CD4-positive, alpha-beta T cell (primary cell): ENCODE data around the gene SHROOM2. TPM values are rescaled to one million over a fixed set of nuclear protein-coding genes. Genes with fewer than 3 reads are reported as not detected.

Experiments
- ATAC-seq: fragments of 200-7000 bp; cut with Tn5 transposase; one replicate; pipeline ENCODE4 v1.10.0; 2022; ENCODE audit warnings: mild to moderate bottlenecking; ENCODE audit not compliant: poor library complexity
- CTCF ChIA-PET: fragments of 350-600 bp; sonication (Branson Sonifier 250); formaldehyde crosslinking; loops from one replicate; lab custom pipeline; 2021; ENCODE audit warnings: antibody characterized with exemption, inconsistent platforms; lab: Charles Lee
- POLR2A ChIA-PET: fragments of 350-600 bp; sonication (Branson Sonifier 250); formaldehyde crosslinking; loops from one replicate; lab custom pipeline; 2021; ENCODE audit warnings: antibody characterized with exemption, inconsistent platforms; lab: Charles Lee
- DNase-seq, 14 experiments: peaks; one replicate each; pipeline ENCODE4 v3.0.0-alpha.2; 2013 to 2020; ENCODE audit warnings: mixed read lengths in 2 of 14
- H3K27ac ChIP-seq, 2 donors: one replicate each; pipeline versions ENCODE4 v1.5.1 to v1.7.0; 2013; ENCODE audit warnings: low read length in 2 of 2, low read depth in 1 of 2, mild to moderate bottlenecking in 1 of 2
- H3K27me3 ChIP-seq, 2 experiments: 1 replicate in 1 of 2; 2 replicates in 1 of 2; pipeline versions ENCODE4 v1.6.1 to v1.7.0; 2013; ENCODE audit warnings: low read length in 2 of 2, control low read depth in 1 of 2, mild to moderate bottlenecking in 1 of 2, moderate library complexity in 1 of 2; ENCODE audit not compliant: insufficient read depth in 2 of 2, control insufficient read depth in 1 of 2
- H3K36me3 ChIP-seq: one replicate; pipeline ENCODE4 v1.6.1; 2013; ENCODE audit warnings: low read length, control low read depth; ENCODE audit not compliant: insufficient read depth
- H3K4me1 ChIP-seq: one replicate; pipeline ENCODE4 v1.6.1; 2013; ENCODE audit warnings: low read length, control low read depth; ENCODE audit not compliant: insufficient read depth
- H3K4me3 ChIP-seq: one replicate; pipeline ENCODE4 v1.5.1; 2013; ENCODE audit warnings: mild to moderate bottlenecking, low read length, moderate library complexity
- H3K9me3 ChIP-seq, 2 experiments: 1 replicate in 1 of 2; 2 replicates in 1 of 2; pipeline versions ENCODE4 v1.6.1 to v1.7.0; 2013; ENCODE audit warnings: low read length in 2 of 2, mild to moderate bottlenecking in 2 of 2, control low read depth in 1 of 2, moderate library complexity in 1 of 2; ENCODE audit not compliant: control insufficient read depth in 1 of 2, insufficient read depth in 1 of 2
- H3K27ac Mint-ChIP-seq: one replicate; pipeline ENCODE4 v1.8.0; 2020; ENCODE audit warnings: mixed read lengths
- H3K27me3 Mint-ChIP-seq: one replicate; pipeline ENCODE4 v1.8.0; 2021; ENCODE audit warnings: mixed read lengths
- H3K36me3 Mint-ChIP-seq: one replicate; pipeline ENCODE4 v1.8.0; 2021; ENCODE audit warnings: low read depth, mixed read lengths
- H3K4me1 Mint-ChIP-seq: one replicate; pipeline ENCODE4 v1.8.0; 2021; ENCODE audit warnings: low read depth, mixed read lengths
- H3K4me3 Mint-ChIP-seq: one replicate; pipeline ENCODE4 v1.8.0; 2020; ENCODE audit warnings: mild to moderate bottlenecking, mixed read lengths
- H3K9me3 Mint-ChIP-seq: one replicate; pipeline ENCODE4 v1.8.0; 2020; ENCODE audit warnings: mixed read lengths
- CTCF ChIP-seq: fragments of 200-600 bp; IDR thresholded peaks from one replicate; pipeline ENCODE4 v1.8.0; 2022; ENCODE audit warnings: antibody characterized with exemption, mild to moderate bottlenecking
- intact Hi-C, 2 experiments: fragments of 100-400 bp; cut with DNase I in 1 of 2; cut with micrococcal nuclease in 1 of 2; formaldehyde crosslinking; loops; one replicate each; pipeline versions ENCODE4 v1.15.1 to v1.9.0; 2023 to 2025; cut with DNase I, micrococcal nuclease
- total RNA-seq, 174 experiments: library from RNA in 2 of 174; stranded (reverse) in 2 of 174; gene quantifications; one replicate each; pipeline ENCODE4 v1.2.3 and lab custom pipeline; 2021 to 2026

Gene SHROOM2
- total RNA-seq, 2 experiments from 2014 or later: not detected

DNA sequence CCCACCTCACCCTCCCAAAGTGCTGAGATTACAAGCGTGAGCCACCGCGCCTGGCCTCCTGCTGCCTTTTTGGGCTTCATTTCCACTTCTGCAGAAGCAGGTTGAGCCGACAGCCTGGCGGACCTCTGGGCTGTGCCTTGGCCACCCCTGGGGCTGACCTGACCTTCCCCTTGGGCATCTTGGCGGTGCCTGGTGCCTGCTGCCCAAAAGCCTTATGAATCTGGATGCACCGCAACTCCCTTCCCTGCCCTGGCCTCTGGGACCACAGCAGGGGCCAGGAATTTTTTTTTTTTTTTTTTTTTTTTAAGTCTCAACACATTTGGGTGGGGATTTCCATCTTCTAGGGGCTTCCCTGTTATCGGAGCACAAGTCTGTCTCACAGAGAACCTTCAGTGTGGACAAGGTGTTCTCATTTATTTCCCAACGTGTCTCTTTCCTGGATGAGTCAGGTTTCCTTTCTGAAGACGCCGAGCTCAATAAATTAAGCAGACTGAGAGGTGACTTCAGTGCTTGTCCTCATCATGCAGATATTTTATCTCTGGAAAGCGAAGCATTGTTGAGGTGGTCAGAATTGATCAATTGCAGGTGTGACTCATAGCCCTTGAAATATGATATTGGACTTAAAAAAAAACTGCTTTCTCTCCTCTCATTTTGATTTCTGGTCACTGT is 79.7 kb downstream of the SHROOM2 start:
- Histone ChIP-seq H3K27me3 (peaks cover 0 to 5% of the 10 kb centered on the region in 2 experiments), H3K4me3 (no peak overlapping the region), H3K4me1 (no peaks in the 10 kb centered on the region), H3K36me3 (no peaks in the 10 kb centered on the region), H3K27ac (no peak overlapping the region), H3K9me3 (peaks cover 0 to 4% of the 10 kb centered on the region in 2 experiments)
- DNase-seq (no peak), ATAC-seq (no peak)
- H3K4me3 Mint-ChIP-seq: no peak overlapping the region
- intact Hi-C loops: no loop called here
- peaks cover 30% of the 10 kb centered on the region for H3K27me3 Mint-ChIP-seq
- H3K36me3 Mint-ChIP-seq: no peaks in the 10 kb centered on the region
- H3K4me1 Mint-ChIP-seq: no peaks in the 10 kb centered on the region
- POLR2A ChIA-PET: no interaction called here
- no peak overlapping the region for H3K27ac Mint-ChIP-seq
- CTCF ChIA-PET: no interaction called here
- no peak for TF ChIP-seq CTCF
- H3K9me3 Mint-ChIP-seq: no peaks in the 10 kb centered on the region

GRCh38 chrX:9866633-9867032 is 80.4 kb downstream of the SHROOM2 start:
- no peak for DNase-seq
- H3K36me3 ChIP-seq: no peaks in the 10 kb centered on the region
- H3K9me3 ChIP-seq: peaks cover 0 to 4% of the 10 kb centered on the region in 2 experiments
- no peaks in the 10 kb centered on the region for H3K9me3 Mint-ChIP-seq
- CTCF ChIA-PET: no interaction called here
- peaks cover 24% of the 10 kb centered on the region for H3K27me3 Mint-ChIP-seq
- ATAC-seq: no peak
- no peaks in the 10 kb centered on the region for H3K4me1 Mint-ChIP-seq
- H3K36me3 Mint-ChIP-seq: no peaks in the 10 kb centered on the region
- no peak overlapping the region for H3K4me3 ChIP-seq
- no peak overlapping the region for H3K4me3 Mint-ChIP-seq
- H3K4me1 ChIP-seq: no peaks in the 10 kb centered on the region
- TF ChIP-seq CTCF: no peak
- POLR2A ChIA-PET: no interaction called here
- no peak overlapping the region for H3K27ac Mint-ChIP-seq
- peaks cover 0 to 5% of the 10 kb centered on the region in 2 experiments for H3K27me3 ChIP-seq
- intact Hi-C loops: no loop called here
- no peak overlapping the region for H3K27ac ChIP-seq

- Histone ChIP-seq H3K4me3 (no peak overlapping the region), H3K27me3 (peaks cover 0 to 5% of the 10 kb centered on the region in 2 experiments), H3K36me3 (no peaks in the 10 kb centered on the region), H3K4me1 (no peaks in the 10 kb centered on the region), H3K27ac (no peak overlapping the region), H3K9me3 (peaks cover 0 to 4% of the 10 kb centered on the region in 2 experiments)
- intact Hi-C loops: no loop called here
- POLR2A ChIA-PET: no interaction called here
- no peak for TF ChIP-seq CTCF
- Mint-ChIP-seq H3K4me1 (no peaks in the 10 kb centered on the region), H3K27ac (no peak overlapping the region), H3K36me3 (no peaks in the 10 kb centered on the region), H3K27me3 (peaks cover 24% of the 10 kb centered on the region), H3K4me3 (no peak overlapping the region), H3K9me3 (no peaks in the 10 kb centered on the region)
- CTCF ChIA-PET: no interaction called here
- no peak for ATAC-seq
- no peak for DNase-seq
Observed at GRCh38 chrX:9867226-9867625, 81.0 kb downstream of the SHROOM2 start.
